Panc1 (cell line): Measurements from ENCODE around the gene NOS2. TPM values are rescaled to one million over a fixed set of nuclear protein-coding genes. Genes with fewer than 3 reads are reported as not detected.

ENCODE experiments used
- ATAC-seq: fragments of 200-7000 bp; cut with Tn5 transposase; 2 replicates; pipeline ENCODE4 v1.9.1; 2020; ENCODE audit warnings: mild to moderate bottlenecking, moderate library complexity
- BruUV-seq: library from RNA; stranded (reverse); fragments of 400-500 nt; replicated peaks from 2 replicates; lab custom pipeline; 2021; lab: Mats Ljungman, UMichigan
- CTCF ChIA-PET: fragments of 300-600 bp; sonication (Branson Sonifier 250); formaldehyde crosslinking; loops from one replicate; lab custom pipeline; 2022; ENCODE audit warnings: antibody characterized with exemption; lab: Charles Lee
- POLR2A ChIA-PET: fragments of 300-600 bp; sonication (Branson Sonifier 250); formaldehyde crosslinking; loops from one replicate; lab custom pipeline; 2022; ENCODE audit warnings: antibody characterized with exemption; lab: Charles Lee
- DNase-seq: peaks from one replicate; pipeline ENCODE4 v3.0.0-alpha.2; 2010; ENCODE audit warnings: low read depth, low spot score
- H3K27ac ChIP-seq: 2 replicates; pipeline ENCODE4 v1.5.1; 2011; ENCODE audit warnings: mild to moderate bottlenecking, low read length, inconsistent platforms
- H3K27me3 ChIP-seq: fragments of 200-500 bp; sonication (Bioruptor generic); 2 replicates; pipeline ENCODE4 v1.6.0; 2014; ENCODE audit warnings: low read length, inconsistent platforms; ENCODE audit not compliant: control insufficient read depth, insufficient read depth
- H3K36me3 ChIP-seq: fragments of 200-500 bp; sonication (Bioruptor generic); 2 replicates; pipeline ENCODE4 v1.5.1; 2014; ENCODE audit warnings: inconsistent platforms, mild to moderate bottlenecking, low read length, moderate library complexity; ENCODE audit not compliant: control insufficient read depth, insufficient read depth
- H3K4me1 ChIP-seq: 2 replicates; pipeline ENCODE4 v1.5.1; 2011; ENCODE audit warnings: inconsistent platforms, mild to moderate bottlenecking, low read length, moderate library complexity; ENCODE audit not compliant: control insufficient read depth, insufficient read depth
- H3K4me3 ChIP-seq, 2 experiments: 2 replicates each; pipeline ENCODE4 v1.5.1; 2011 to 2012; ENCODE audit warnings: low read depth in 2 of 2, low read length in 2 of 2, mild to moderate bottlenecking in 2 of 2, inconsistent platforms in 1 of 2, moderate library complexity in 1 of 2
- H3K9me3 ChIP-seq: fragments of 200-500 bp; sonication (Bioruptor generic); 2 replicates; pipeline ENCODE4 v1.5.1; 2014; ENCODE audit warnings: low read depth, mild to moderate bottlenecking, inconsistent platforms, low read length, moderate library complexity; ENCODE audit not compliant: control insufficient read depth, insufficient read depth
- CTCF ChIP-seq: fragments of 450-650 bp; IDR thresholded peaks from 2 replicates; pipeline ENCODE4 v1.5.1; 2017; ENCODE audit warnings: mild to moderate bottlenecking
- POLR2AphosphoS5 ChIP-seq: IDR thresholded peaks from 2 replicates; pipeline ENCODE4 v1.6.1; 2012; ENCODE audit warnings: mild to moderate bottlenecking, low read depth, low read length, moderate library complexity
- SIN3A ChIP-seq: IDR thresholded peaks from 2 replicates; pipeline ENCODE4 v1.6.1; 2012; ENCODE audit warnings: low read depth, mild to moderate bottlenecking, low read length, moderate library complexity, borderline replicate concordance; ENCODE audit not compliant: insufficient read depth
- TCF7L2 ChIP-seq: IDR thresholded peaks from 2 replicates; pipeline ENCODE4 v1.6.1; 2011; ENCODE audit warnings: mild to moderate bottlenecking, low read depth, low read length, inconsistent platforms
- in situ Hi-C: cut with HindIII; loops from 2 replicates; pipeline ENCODE4 v1.10.0; 2016; ENCODE audit warnings: low sequenced_read_pairs, low pct_unique_long_range_greater_than_20kb
- intact Hi-C: fragments of 100-400 bp; cut with micrococcal nuclease; formaldehyde crosslinking; loops from one replicate; pipeline ENCODE4 v1.10.0; 2022; ENCODE audit not compliant: unreplicated experiment
- total RNA-seq: library from RNA; stranded (reverse); gene quantifications from one replicate; pipeline ENCODE4 v1.2.1, GENCODE V29; 2021; ENCODE audit not compliant: unreplicated experiment
- TF ChIP-seq, protein P1 (sequence below), 2 experiments: IDR thresholded peaks; 2 replicates each; pipeline ENCODE4 v1.6.1; 2011 to 2012; ENCODE audit warnings: low read depth in 2 of 2, control low read depth in 1 of 2, low read length in 1 of 2, mild to moderate bottlenecking in 1 of 2, moderate library complexity in 1 of 2; ENCODE audit not compliant: insufficient read depth in 1 of 2

The NOS2 gene
- total RNA-seq, 1 experiment from 2014 or later = 0.08 TPM

- H3K27ac ChIP-seq = no peak overlapping the region
- no TSS peak for BruUV-seq
- H3K4me1 ChIP-seq = no peaks in the 10 kb centered on the region
- in situ Hi-C loops = no loop called here
- DNase-seq (no peak), ATAC-seq (no peak)
- ChIA-PET CTCF (interaction anchor here (0.6 kb wide), 1 partner anchor 13 kb away, joined by 3 read pairs; no protein-coding TSS in a partner anchor), POLR2A (no interaction called here)
- H3K4me3 ChIP-seq = no peak overlapping the region
- no peaks in the 10 kb centered on the region for H3K27me3 ChIP-seq
- TF ChIP-seq CTCF (no peak), POLR2AphosphoS5 (no peak)
- no peaks in the 10 kb centered on the region for H3K36me3 ChIP-seq
- no peaks in the 10 kb centered on the region for H3K9me3 ChIP-seq
- intact Hi-C loops = no loop called here
Observed at GRCh38 chr17:27817731-27818130, 17.4 kb upstream of the NOS2 start.

DNA sequence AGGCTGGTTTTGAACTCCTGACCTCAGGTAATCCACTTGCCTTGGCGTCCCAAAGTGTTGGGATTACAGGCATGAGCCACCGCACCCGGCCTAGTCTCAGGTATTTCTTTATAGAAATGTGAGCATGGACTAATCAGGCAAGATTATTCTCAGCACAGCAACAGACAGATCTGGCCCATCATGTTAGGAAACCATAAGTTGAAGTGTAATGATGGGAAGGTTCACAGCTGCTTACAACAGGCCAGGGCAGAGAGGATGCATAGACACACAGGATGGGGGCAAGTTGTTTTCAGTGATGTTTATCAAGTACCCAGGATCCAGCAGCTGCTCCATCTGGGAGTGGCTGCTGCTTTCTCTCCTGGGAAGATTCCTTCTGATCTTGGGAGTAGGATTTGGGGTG, 16.6 kb upstream of the NOS2 start:
- no peak overlapping the region for H3K4me3 ChIP-seq
- POLR2A ChIA-PET = no interaction called here
- H3K27ac ChIP-seq = no peak overlapping the region
- H3K27me3 ChIP-seq = no peaks in the 10 kb centered on the region
- TF ChIP-seq TCF7L2 (no peak), CTCF (no peak), SIN3A (no peak), POLR2AphosphoS5 (no peak)
- TF ChIP-seq, protein P1, sequence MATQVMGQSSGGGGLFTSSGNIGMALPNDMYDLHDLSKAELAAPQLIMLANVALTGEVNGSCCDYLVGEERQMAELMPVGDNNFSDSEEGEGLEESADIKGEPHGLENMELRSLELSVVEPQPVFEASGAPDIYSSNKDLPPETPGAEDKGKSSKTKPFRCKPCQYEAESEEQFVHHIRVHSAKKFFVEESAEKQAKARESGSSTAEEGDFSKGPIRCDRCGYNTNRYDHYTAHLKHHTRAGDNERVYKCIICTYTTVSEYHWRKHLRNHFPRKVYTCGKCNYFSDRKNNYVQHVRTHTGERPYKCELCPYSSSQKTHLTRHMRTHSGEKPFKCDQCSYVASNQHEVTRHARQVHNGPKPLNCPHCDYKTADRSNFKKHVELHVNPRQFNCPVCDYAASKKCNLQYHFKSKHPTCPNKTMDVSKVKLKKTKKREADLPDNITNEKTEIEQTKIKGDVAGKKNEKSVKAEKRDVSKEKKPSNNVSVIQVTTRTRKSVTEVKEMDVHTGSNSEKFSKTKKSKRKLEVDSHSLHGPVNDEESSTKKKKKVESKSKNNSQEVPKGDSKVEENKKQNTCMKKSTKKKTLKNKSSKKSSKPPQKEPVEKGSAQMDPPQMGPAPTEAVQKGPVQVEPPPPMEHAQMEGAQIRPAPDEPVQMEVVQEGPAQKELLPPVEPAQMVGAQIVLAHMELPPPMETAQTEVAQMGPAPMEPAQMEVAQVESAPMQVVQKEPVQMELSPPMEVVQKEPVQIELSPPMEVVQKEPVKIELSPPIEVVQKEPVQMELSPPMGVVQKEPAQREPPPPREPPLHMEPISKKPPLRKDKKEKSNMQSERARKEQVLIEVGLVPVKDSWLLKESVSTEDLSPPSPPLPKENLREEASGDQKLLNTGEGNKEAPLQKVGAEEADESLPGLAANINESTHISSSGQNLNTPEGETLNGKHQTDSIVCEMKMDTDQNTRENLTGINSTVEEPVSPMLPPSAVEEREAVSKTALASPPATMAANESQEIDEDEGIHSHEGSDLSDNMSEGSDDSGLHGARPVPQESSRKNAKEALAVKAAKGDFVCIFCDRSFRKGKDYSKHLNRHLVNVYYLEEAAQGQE (IDR thresholded peaks at IDR 0.05; ENCODE audit: insufficient read depth in 1 of 2, low read depth in 2 of 2, low read length in 1 of 2) = no peak
- BruUV-seq = no TSS peak
- DNase-seq (no peak), ATAC-seq (no peak)
- no peaks in the 10 kb centered on the region for H3K36me3 ChIP-seq
- in situ Hi-C loops (no loop called here), intact Hi-C loops (no loop called here)
- no peaks in the 10 kb centered on the region for H3K9me3 ChIP-seq
- CTCF ChIA-PET = interaction anchor here (0.6 kb wide), 1 partner anchor 12 kb away, joined by 3 read pairs; no protein-coding TSS in a partner anchor
- no peaks in the 10 kb centered on the region for H3K4me1 ChIP-seq
